GM12874 (cell line): ENCODE data around the gene C1orf198.

Experiments
- TF ChIP-seq, protein P1 (sequence below): IDR thresholded peaks from 2 replicates; pipeline ENCODE4 v1.5.1; 2011; ENCODE audit warnings: low read depth, mild to moderate bottlenecking, control low read depth, low read length, moderate library complexity; ENCODE audit not compliant: insufficient read depth

The C1orf198 gene

DNA sequence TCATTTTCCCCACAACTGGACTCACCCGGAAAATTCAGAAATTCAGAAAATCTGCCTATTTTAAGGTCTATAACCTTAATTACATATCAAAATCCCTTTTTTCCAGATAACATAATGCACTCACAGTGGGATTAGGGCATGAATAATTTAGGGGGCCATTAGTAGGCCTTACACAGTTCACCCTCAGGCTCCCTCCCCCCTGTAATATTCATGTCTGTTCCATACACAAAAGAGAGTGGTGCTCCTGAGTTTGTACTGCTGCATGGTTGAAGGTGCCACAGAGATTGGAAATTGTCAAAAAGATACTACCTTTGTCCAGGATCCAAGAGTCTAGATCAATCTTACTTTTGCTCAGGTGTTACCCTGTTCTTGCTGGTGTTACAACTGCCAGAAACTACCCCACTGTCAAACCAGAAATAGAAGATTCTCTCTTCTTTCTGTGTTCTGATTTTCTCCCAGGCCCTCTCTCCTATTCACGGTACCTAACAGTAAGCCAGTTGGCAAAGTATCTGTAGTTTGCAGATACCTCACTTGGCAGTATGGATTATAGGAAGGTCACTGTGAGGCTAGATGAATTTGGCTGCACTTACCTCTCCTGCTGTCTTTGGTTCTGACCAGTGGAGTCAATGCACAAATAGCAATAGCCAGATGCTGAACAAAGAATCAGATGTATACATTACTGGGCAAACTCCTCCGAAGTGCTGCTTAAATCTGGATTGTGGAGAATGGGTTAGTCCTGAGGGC lies 53.2 kb downstream of the C1orf198 start:
- TF ChIP-seq, protein P1, sequence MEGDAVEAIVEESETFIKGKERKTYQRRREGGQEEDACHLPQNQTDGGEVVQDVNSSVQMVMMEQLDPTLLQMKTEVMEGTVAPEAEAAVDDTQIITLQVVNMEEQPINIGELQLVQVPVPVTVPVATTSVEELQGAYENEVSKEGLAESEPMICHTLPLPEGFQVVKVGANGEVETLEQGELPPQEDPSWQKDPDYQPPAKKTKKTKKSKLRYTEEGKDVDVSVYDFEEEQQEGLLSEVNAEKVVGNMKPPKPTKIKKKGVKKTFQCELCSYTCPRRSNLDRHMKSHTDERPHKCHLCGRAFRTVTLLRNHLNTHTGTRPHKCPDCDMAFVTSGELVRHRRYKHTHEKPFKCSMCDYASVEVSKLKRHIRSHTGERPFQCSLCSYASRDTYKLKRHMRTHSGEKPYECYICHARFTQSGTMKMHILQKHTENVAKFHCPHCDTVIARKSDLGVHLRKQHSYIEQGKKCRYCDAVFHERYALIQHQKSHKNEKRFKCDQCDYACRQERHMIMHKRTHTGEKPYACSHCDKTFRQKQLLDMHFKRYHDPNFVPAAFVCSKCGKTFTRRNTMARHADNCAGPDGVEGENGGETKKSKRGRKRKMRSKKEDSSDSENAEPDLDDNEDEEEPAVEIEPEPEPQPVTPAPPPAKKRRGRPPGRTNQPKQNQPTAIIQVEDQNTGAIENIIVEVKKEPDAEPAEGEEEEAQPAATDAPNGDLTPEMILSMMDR, result no peak

DNA sequence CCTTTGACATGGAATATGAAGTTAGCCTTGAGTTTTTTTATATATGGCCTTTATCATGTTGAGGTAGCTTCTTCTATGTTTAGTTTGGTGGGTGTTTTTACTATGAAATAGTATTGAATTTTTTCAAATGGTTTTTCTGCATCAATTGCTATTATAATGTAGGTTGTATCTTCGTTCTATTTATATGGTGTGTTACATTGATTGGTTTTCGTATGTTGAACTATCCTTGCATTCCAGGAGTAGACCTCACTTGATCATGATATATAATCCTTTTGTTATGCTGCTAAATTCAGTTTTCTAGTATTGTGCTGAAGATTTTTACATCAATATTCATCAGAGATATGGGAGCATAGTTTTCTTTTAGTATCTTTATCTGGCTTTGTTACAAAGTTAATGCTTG lies 55.8 kb downstream of the C1orf198 start:
- TF ChIP-seq, protein P1, result no peak

DNA sequence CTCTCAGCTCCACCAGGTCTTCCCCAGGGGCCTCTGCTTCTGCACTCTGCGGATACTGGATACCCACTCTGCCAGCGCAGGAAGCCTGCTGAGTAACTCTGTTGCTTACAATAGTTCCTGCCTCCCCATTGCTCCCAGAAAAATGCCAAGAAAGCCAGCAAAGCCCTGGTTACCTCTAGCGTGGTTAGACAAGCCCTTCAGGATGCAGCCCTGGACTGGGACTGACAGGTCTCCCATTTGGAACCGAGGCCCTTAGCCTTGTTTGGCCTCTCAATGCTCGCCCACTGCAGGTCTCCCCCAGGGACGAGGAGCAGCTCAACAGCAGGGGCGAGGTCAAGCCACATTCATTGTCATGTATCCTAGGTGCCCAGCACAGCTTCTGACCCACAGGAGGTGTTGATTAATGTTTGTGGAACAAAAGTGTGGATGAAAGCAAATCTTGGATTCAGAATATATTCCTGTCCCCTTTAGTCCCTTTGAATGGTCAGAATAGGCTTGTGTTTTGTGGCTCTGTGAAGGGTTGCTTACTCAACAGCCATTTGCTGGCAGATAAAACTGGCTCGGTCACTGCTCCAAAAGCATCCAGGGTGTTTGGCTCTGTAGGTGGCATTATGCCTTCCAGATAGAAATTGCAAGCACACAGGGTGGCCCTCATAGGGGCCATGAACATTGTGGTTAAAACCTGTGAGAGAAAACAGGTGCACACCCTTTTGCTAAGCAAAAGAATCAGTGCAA lies 58.9 kb downstream of the C1orf198 start:
- TF ChIP-seq, protein P1, result no peak

DNA sequence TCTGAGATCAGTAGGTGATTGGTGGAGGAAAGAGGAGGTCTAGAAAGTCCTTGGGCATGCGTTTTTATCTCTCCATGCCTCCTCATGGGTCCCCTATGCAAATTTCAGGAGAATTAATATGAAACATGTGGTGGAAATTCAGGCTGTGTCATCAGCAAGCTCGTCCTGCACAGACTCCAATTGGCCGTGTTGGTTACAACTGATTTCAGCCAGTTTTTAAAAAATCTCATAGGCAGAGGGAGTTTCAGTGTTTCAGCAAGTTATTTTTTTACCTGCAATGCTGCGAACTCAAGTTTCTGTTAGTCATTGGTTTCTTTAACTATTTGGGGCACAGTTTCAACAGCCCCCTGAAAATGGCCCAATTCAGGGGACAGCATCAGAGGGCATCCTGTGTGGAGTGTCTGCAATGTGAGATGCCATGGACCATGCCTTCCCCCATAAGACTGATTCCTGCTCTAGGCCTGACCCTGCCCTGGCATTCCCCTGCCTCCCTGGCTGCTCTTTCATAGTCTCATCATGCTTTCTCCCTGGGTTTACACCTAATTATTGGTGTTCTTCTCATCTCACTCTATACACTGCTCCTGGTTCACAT lies 59.9 kb downstream of the C1orf198 start:
- TF ChIP-seq, protein P1, result no peak

DNA sequence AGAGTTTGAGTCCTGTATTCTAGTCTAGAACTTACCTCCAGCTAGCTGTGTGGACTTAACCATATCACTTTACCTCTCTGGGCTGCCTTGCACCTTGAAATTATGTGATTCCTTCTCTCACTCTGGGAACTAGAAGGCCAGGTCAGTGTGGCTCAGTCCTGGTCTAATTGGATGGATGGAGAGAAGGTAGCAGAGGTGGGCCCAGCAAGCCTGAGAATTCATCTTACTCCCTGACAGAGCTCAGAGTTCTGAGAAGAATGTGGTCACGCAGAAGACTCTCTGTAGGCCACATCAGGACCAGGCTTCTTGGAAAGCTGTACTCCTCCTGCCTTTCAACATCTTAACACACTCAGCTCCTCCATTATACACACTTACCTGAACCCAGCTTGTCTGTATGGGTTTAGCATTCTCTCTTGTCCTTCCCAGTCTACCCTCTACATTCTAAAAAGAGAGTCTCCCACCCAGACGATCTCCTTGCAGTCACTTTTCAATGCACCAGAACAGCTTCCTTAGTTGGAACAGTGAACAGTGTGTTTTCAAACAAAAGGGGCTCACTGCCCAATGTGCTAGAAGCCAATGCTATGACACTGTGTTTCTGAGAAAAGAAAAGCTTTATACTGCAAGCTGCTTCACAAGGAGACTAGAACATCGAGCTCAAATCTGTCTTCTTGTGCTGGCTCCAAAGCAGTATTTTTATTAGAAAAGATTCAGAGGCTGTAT lies 60.6 kb downstream of the C1orf198 start:
- TF ChIP-seq, protein P1, result no peak

DNA sequence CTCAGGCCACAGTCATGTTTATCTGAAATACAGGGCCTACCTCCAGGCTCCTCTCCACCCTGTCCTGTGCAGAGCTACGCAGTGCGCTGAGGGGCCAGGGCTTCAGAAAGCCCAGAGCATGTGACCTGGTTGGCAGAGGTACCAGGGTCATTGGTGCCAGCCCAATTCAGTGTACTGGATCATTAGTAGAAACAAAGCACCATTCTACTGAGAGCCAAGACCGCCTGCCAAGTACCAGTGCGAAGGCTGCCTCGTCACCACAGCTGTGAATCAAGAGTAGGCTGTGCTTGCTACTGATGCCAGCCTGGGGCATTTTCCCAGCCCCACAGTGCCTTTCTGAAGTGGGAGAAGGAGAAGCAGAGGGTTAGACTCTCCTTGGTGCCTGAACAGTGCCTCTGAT lies 61.3 kb downstream of the C1orf198 start:
- TF ChIP-seq, protein P1, result no peak

DNA sequence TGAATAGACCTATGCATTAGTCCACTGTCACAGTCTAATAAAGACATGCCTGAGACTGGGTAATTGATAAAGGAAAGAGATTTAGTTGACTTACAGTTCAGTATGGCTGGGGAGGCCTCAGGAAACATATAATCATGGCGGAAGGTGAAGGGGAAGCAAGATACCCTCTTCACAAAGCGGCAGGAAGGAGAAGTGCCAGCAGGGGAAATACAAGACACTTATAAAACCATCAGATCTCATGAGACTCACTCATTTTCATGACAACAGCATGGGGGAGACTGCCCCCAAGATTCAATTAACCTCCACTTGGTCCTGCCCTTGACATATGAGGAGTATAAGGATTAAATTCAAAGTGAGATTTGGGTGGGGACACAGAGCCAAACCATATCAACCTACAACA lies 61.8 kb downstream of the C1orf198 start:
- TF ChIP-seq, protein P1, result no peak
